Prostate gland (tissue), 2 donors: ENCODE data around the gene TPST1. TPM values are rescaled to one million over a fixed set of nuclear protein-coding genes. Genes with fewer than 3 reads are reported as not detected.

Experiments used
- DNase-seq: peaks from one replicate; pipeline ENCODE4 v3.0.0-alpha.2; 2019; ENCODE audit warnings: low spot score
- H3K27ac ChIP-seq, 2 donors: fragments of 200-600 bp; sonication (generic); 2 replicates each; pipeline ENCODE4 v1.5.1; 2017 to 2019
- H3K27me3 ChIP-seq: fragments of 200-600 bp; sonication (generic); replicated peaks from 2 replicates; pipeline ENCODE4 v1.5.1; 2019; ENCODE audit not compliant: insufficient read depth
- H3K36me3 ChIP-seq, 2 donors: fragments of 200-600 bp; sonication (generic); 1 replicate in 1 of 2; 2 replicates in 1 of 2; pipeline versions ENCODE4 v1.5.1 to v1.8.1; 2017 to 2019
- H3K4me1 ChIP-seq: fragments of 200-600 bp; sonication (generic); replicated peaks from 2 replicates; pipeline ENCODE4 v1.5.1; 2019
- H3K4me3 ChIP-seq, 2 donors: fragments of 200-600 bp; sonication (generic); 2 replicates each; pipeline ENCODE4 v1.5.1; 2017 to 2019
- H3K9me3 ChIP-seq: fragments of 200-600 bp; sonication (generic); 2 replicates; pipeline ENCODE4 v1.5.1; 2017
- CTCF ChIP-seq, 4 experiments: fragments of 200-600 bp in 2 of 4; fragments of 450-650 bp in 2 of 4; sonication (generic) in 2 of 4; IDR thresholded peaks; 1 replicate in 3 of 4; 2 replicates in 1 of 4; pipeline ENCODE4 v1.5.1; 2016 to 2019; ENCODE audit warnings: antibody characterized with exemption in 4 of 4, mild to moderate bottlenecking in 2 of 4, moderate library complexity in 2 of 4
- POLR2A ChIP-seq: fragments of 450-650 bp; IDR thresholded peaks from one replicate; pipeline ENCODE4 v1.6.1; 2016; ENCODE audit warnings: antibody characterized with exemption, mild to moderate bottlenecking
- POLR2AphosphoS5 ChIP-seq: sonication (generic); formaldehyde crosslinking; IDR thresholded peaks from one replicate; pipeline ENCODE4 v1.6.1; 2017; ENCODE audit warnings: antibody characterized with exemption
- WGBS: methylation state at CpG from one replicate; pipeline ENCODE4 v1.1.5; 2018; 5-methylcytosine and 5-hydroxymethylcytosine counted together
- intact Hi-C: fragments of 100-400 bp; cut with DNase I; formaldehyde crosslinking; loops from one replicate; pipeline ENCODE4 v1.14.2; 2022
- total RNA-seq, 2 donors: library from RNA; depleted of rRNA; stranded (reverse); fragments of >200 nt; gene quantifications; one replicate each; pipeline ENCODE4 v1.1.0, GENCODE V29; 2016

The TPST1 gene
- total RNA-seq, 2 donors from 2014 or later = 9.9 to 21.4 TPM

- intact Hi-C loops = no loop called here
- 93% methylated on average over 6 of the region's 6 CpGs for WGBS
- Histone ChIP-seq H3K27ac (no peak overlapping the region), H3K9me3 (no peaks in the 10 kb centered on the region), H3K4me3 (no peak overlapping the region), H3K4me1 (no peaks in the 10 kb centered on the region), H3K36me3 (no peaks in the 10 kb centered on the region), H3K27me3 (no peaks in the 10 kb centered on the region)
- TF ChIP-seq POLR2A (no peak), POLR2AphosphoS5 (no peak), CTCF (IDR thresholded peaks at IDR 0.05) (no peak)
- DNase-seq = no peak
Measured at GRCh38 chr7:66182920-66183319, 22.2 kb upstream of the TPST1 start.

- Histone ChIP-seq H3K9me3 (no peaks in the 10 kb centered on the region), H3K4me1 (no peaks in the 10 kb centered on the region), H3K4me3 (no peak overlapping the region), H3K27me3 (no peaks in the 10 kb centered on the region), H3K27ac (no peak overlapping the region), H3K36me3 (no peaks in the 10 kb centered on the region)
- no peak for DNase-seq
- 91% methylated on average over 2 of the region's 2 CpGs for WGBS
- no peak for TF ChIP-seq CTCF (IDR thresholded peaks at IDR 0.05)
- intact Hi-C loops = no loop called here
Measured at GRCh38 chr7:66183700-66184099, 21.4 kb upstream of the TPST1 start.

- DNase-seq = no peak
- TF ChIP-seq POLR2A (no peak), POLR2AphosphoS5 (no peak), CTCF (IDR thresholded peaks at IDR 0.05) (no peak)
- no peak overlapping the region for H3K27ac ChIP-seq
- no peak overlapping the region for H3K4me3 ChIP-seq
- H3K4me1 ChIP-seq = no peaks in the 10 kb centered on the region
- no peaks in the 10 kb centered on the region for H3K36me3 ChIP-seq
- H3K27me3 ChIP-seq = no peaks in the 10 kb centered on the region
- 93% methylated on average over 8 of the region's 8 CpGs for WGBS
- intact Hi-C loops = no loop called here
- no peaks in the 10 kb centered on the region for H3K9me3 ChIP-seq
Measured at GRCh38 chr7:66185680-66186187, 19.4 kb upstream of the TPST1 start.

GRCh38 chr7:66186991-66187390, 18.1 kb upstream of the TPST1 start:
- H3K4me1 ChIP-seq = no peaks in the 10 kb centered on the region
- TF ChIP-seq CTCF (IDR thresholded peaks at IDR 0.05) (no peak), POLR2AphosphoS5 (no peak), POLR2A (no peak)
- DNase-seq = no peak
- 93% methylated on average over 4 of the region's 4 CpGs for WGBS
- intact Hi-C loops = no loop called here
- no peak overlapping the region for H3K27ac ChIP-seq
- H3K9me3 ChIP-seq = no peaks in the 10 kb centered on the region
- no peaks in the 10 kb centered on the region for H3K36me3 ChIP-seq
- H3K4me3 ChIP-seq = no peak overlapping the region
- H3K27me3 ChIP-seq = no peaks in the 10 kb centered on the region

- no peak for TF ChIP-seq POLR2AphosphoS5
- no peak for TF ChIP-seq POLR2A
- no peak for TF ChIP-seq CTCF (IDR thresholded peaks at IDR 0.05)
- Histone ChIP-seq H3K27me3 (no peaks in the 10 kb centered on the region), H3K4me1 (no peaks in the 10 kb centered on the region), H3K27ac (no peak overlapping the region), H3K36me3 (no peaks in the 10 kb centered on the region), H3K4me3 (no peak overlapping the region), H3K9me3 (no peaks in the 10 kb centered on the region)
- 17% methylated on average over 1 of the region's 1 CpG for WGBS
- DNase-seq = no peak
- intact Hi-C loops = no loop called here
Measured at GRCh38 chr7:66187905-66188304, 17.2 kb upstream of the TPST1 start.
